Endothelial cell of umbilical vein (primary cell): ENCODE results near the gene TMEM94. TPM values are rescaled to one million over a fixed set of nuclear protein-coding genes. Genes with fewer than 3 reads are reported as not detected.

ENCODE experiments used
- BruUV-seq: library from RNA; stranded (reverse); fragments of 400-500 nt; replicated peaks from 2 replicates; lab custom pipeline; 2021; lab: Mats Ljungman, UMichigan
- CTCF ChIA-PET: fragments of 300-600, 350-600 bp; sonication (Branson Sonifier 250); formaldehyde crosslinking; loops from one replicate; lab custom pipeline; 2021; ENCODE audit warnings: antibody characterized with exemption, inconsistent platforms; lab: Charles Lee
- POLR2A ChIA-PET: fragments of 300-600, 350-600 bp; sonication (Branson Sonifier 250); formaldehyde crosslinking; loops from one replicate; lab custom pipeline; 2021; ENCODE audit warnings: antibody characterized with exemption, inconsistent platforms; lab: Charles Lee
- DNase-seq: peaks from one replicate; pipeline ENCODE4 v3.0.0-alpha.2; 2011; ENCODE audit warnings: low read depth, low spot score
- FAIRE-seq: peaks from 2 replicates; lab custom pipeline; 2011; peaks lifted over from hg19 to GRCh38; lab: Jason Lieb, UNC
- H2AFZ ChIP-seq: 2 replicates; pipeline ENCODE4 v1.6.0; 2012; ENCODE audit warnings: low read depth, low read length, control low read depth, inconsistent platforms
- H3K27ac ChIP-seq: 2 replicates; pipeline ENCODE4 v1.5.1; 2011; ENCODE audit warnings: low read depth, mild to moderate bottlenecking, control low read depth, low read length, moderate library complexity; ENCODE audit not compliant: insufficient read depth
- H3K27me3 ChIP-seq, 2 experiments: 2 replicates each; pipeline versions ENCODE4 v1.6.0 to v1.6.1; 2011; ENCODE audit warnings: low read length in 2 of 2, mixed read lengths in 1 of 2; ENCODE audit not compliant: control insufficient read depth in 2 of 2, insufficient read depth in 2 of 2
- H3K36me3 ChIP-seq, 2 experiments: 2 replicates in 1 of 2; 3 replicates in 1 of 2; pipeline ENCODE4 v1.5.1; 2011; ENCODE audit warnings: low read length in 2 of 2, mild to moderate bottlenecking in 1 of 2, moderate library complexity in 1 of 2; ENCODE audit not compliant: control insufficient read depth in 2 of 2, insufficient read depth in 2 of 2; ENCODE audit errors: extremely low read depth in 1 of 2
- H3K4me1 ChIP-seq: 3 replicates; pipeline ENCODE4 v1.5.1; 2011; ENCODE audit warnings: mild to moderate bottlenecking, low read length; ENCODE audit not compliant: control insufficient read depth, insufficient read depth; ENCODE audit errors: extremely low read depth
- H3K4me2 ChIP-seq: 2 replicates; pipeline ENCODE4 v1.6.1; 2011; ENCODE audit warnings: low read length, control low read depth, mixed read lengths; ENCODE audit not compliant: insufficient read depth
- H3K4me3 ChIP-seq, 3 experiments: fragments of 200-600 bp in 1 of 3; sonication (generic), shearing (Covaris generic) in 1 of 3; replicated peaks in 1 of 3; 2 replicates each; pipeline ENCODE4 v1.5.1; 2011 to 2016; ENCODE audit warnings: control low read depth in 3 of 3, low read length in 3 of 3, mild to moderate bottlenecking in 2 of 3, inconsistent platforms in 1 of 3, low read depth in 1 of 3, moderate library complexity in 1 of 3; ENCODE audit not compliant: insufficient read depth in 1 of 3
- H3K79me2 ChIP-seq: 2 replicates; pipeline ENCODE4 v1.6.0; 2012; ENCODE audit warnings: low read length, inconsistent platforms; ENCODE audit not compliant: control insufficient read depth, insufficient read depth
- H3K9ac ChIP-seq: replicated peaks from 2 replicates; pipeline ENCODE3; 2011; ENCODE audit warnings: low read length, control low read depth; ENCODE audit not compliant: insufficient read depth; ENCODE audit errors: extremely low read depth
- H3K9me1 ChIP-seq: replicated peaks from 3 replicates; pipeline ENCODE4 v1.6.0; 2011; ENCODE audit warnings: mild to moderate bottlenecking, low read length; ENCODE audit not compliant: control insufficient read depth, insufficient read depth; ENCODE audit errors: extremely low read depth
- H3K9me3 ChIP-seq: replicated peaks from 2 replicates; pipeline ENCODE4 v1.5.1; 2012; ENCODE audit warnings: low read length, inconsistent platforms; ENCODE audit not compliant: control insufficient read depth, insufficient read depth
- H4K20me1 ChIP-seq: replicated peaks from 2 replicates; pipeline ENCODE3; 2011; ENCODE audit warnings: mild to moderate bottlenecking, low read length; ENCODE audit not compliant: control insufficient read depth, insufficient read depth; ENCODE audit errors: extremely low read depth
- EZH2 ChIP-seq: IDR thresholded peaks from 2 replicates; pipeline ENCODE4 v1.6.1; 2012; ENCODE audit warnings: borderline replicate concordance, low read depth, mild to moderate bottlenecking, moderate library complexity, low read length, inconsistent platforms; ENCODE audit not compliant: severe bottlenecking
- FOS ChIP-seq: IDR thresholded peaks from 2 replicates; pipeline ENCODE4 v1.6.1; 2011; ENCODE audit warnings: mild to moderate bottlenecking, low read length, moderate library complexity, borderline replicate concordance; ENCODE audit not compliant: insufficient read depth
- GATA2 ChIP-seq: IDR thresholded peaks from 2 replicates; pipeline ENCODE4 v1.7.0; 2011; ENCODE audit warnings: low read depth, mild to moderate bottlenecking, moderate library complexity, mixed read lengths, low read length; ENCODE audit not compliant: insufficient read length, insufficient read depth
- JUN ChIP-seq: IDR thresholded peaks from 2 replicates; pipeline ENCODE4 v1.6.1; 2011; ENCODE audit warnings: borderline replicate concordance, low read depth; ENCODE audit not compliant: insufficient read length, insufficient read depth
- MYC ChIP-seq: IDR thresholded peaks from one replicate; pipeline ENCODE4 v1.6.1; 2011; ENCODE audit warnings: mild to moderate bottlenecking, low read depth, low read length
- POLR2A ChIP-seq: IDR thresholded peaks from 2 replicates; pipeline ENCODE4 v1.6.1; 2012; ENCODE audit warnings: low read depth, mild to moderate bottlenecking, control low read depth, low read length
- POLR2AphosphoS5 ChIP-seq: IDR thresholded peaks from 2 replicates; pipeline ENCODE4 v1.6.1; 2012; ENCODE audit warnings: low read depth, mild to moderate bottlenecking, control low read depth, low read length, moderate library complexity; ENCODE audit not compliant: insufficient read depth
- dilution Hi-C: fragments of 300-500 bp; cut with MboI; formaldehyde crosslinking; loops from one replicate; pipeline ENCODE4 v1.15.0; 2019; ENCODE audit warnings: low sequenced_read_pairs; ENCODE audit not compliant: extremely low pct_ligation_motif_present
- intact Hi-C: fragments of 100-400 bp; cut with micrococcal nuclease; formaldehyde crosslinking; loops from one replicate; pipeline ENCODE4 v1.10.0; 2022
- polyA plus RNA-seq, 4 experiments: library from polyadenylated mRNA; depleted of rRNA in 3 of 4; stranded (reverse) in 3 of 4; unstranded in 1 of 4; fragments of >200 nt; gene quantifications; 2 replicates each; pipeline versions ENCODE4 v1.2.1 to v1.2.3, GENCODE V29; 2011 to 2012; ENCODE audit warnings: missing spikeins in 1 of 4
- total RNA-seq: library from RNA; stranded (reverse); gene quantifications from 2 replicates; pipeline ENCODE4 v1.2.3, GENCODE V29; 2021
- TF ChIP-seq, protein P1 (sequence below), 2 donors: IDR thresholded peaks; 1 replicate in 1 of 2; 2 replicates in 1 of 2; pipeline ENCODE4 v1.5.1; 2011; ENCODE audit warnings: low read length in 2 of 2, mild to moderate bottlenecking in 2 of 2, moderate library complexity in 2 of 2, control low read depth in 1 of 2, inconsistent platforms in 1 of 2, low read depth in 1 of 2; ENCODE audit not compliant: insufficient read depth in 1 of 2; ENCODE audit errors: extremely low read depth in 1 of 2
- TF ChIP-seq, protein P2 (sequence below): IDR thresholded peaks from 2 replicates; pipeline ENCODE4 v1.6.1; 2011; ENCODE audit not compliant: insufficient read depth, insufficient read length

Gene TMEM94
- total and polyA plus RNA-seq, 2 donors (not counting 3 experiments of a cell fraction or from before 2014, with no cell fraction given): 69.2 to 75.9 TPM

DNA sequence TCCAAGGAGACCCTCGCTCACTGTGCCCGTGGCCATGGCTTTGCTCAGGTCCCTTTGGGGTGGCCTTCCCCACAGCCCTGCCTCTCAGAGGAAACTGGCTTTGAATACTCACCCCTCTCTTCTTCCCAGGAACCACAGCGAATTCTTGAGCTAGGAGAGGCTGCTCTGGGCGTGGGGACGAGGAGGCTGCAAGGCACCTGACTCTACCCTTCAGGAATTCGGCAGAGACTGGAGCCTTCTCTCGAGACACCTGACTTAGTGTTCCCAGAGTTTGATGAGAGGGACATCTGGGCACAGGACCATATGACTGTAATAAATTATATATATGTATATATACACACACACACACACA lies 75.3 kb downstream of the TMEM94 start:
- Histone ChIP-seq H3K9me1 (no peaks in the 10 kb centered on the region), H3K4me2 (no peak overlapping the region), H3K79me2 (no peaks in the 10 kb centered on the region), H3K9ac (no peak overlapping the region), H2AFZ (no peak overlapping the region), H4K20me1 (no peaks in the 10 kb centered on the region), H3K27ac (no peak overlapping the region), H3K4me1 (no peaks in the 10 kb centered on the region), H3K27me3 (no peaks in the 10 kb centered on the region), H3K9me3 (no peaks in the 10 kb centered on the region), H3K36me3 (no peaks in the 10 kb centered on the region), H3K4me3 (no peak overlapping the region)
- FAIRE-seq (no peak), DNase-seq (no peak)
- ChIA-PET CTCF (no interaction called here), POLR2A (no interaction called here)
- TF ChIP-seq, protein P1, sequence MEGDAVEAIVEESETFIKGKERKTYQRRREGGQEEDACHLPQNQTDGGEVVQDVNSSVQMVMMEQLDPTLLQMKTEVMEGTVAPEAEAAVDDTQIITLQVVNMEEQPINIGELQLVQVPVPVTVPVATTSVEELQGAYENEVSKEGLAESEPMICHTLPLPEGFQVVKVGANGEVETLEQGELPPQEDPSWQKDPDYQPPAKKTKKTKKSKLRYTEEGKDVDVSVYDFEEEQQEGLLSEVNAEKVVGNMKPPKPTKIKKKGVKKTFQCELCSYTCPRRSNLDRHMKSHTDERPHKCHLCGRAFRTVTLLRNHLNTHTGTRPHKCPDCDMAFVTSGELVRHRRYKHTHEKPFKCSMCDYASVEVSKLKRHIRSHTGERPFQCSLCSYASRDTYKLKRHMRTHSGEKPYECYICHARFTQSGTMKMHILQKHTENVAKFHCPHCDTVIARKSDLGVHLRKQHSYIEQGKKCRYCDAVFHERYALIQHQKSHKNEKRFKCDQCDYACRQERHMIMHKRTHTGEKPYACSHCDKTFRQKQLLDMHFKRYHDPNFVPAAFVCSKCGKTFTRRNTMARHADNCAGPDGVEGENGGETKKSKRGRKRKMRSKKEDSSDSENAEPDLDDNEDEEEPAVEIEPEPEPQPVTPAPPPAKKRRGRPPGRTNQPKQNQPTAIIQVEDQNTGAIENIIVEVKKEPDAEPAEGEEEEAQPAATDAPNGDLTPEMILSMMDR (IDR thresholded peaks at IDR 0.05; ENCODE audit: extremely low read depth in 1 of 2, insufficient read depth in 1 of 2, low read depth in 1 of 2, low read length in 2 of 2): no peak
- no peak for TF ChIP-seq GATA2
- no peak for TF ChIP-seq POLR2AphosphoS5
- TF ChIP-seq EZH2: no peak
- TF ChIP-seq, protein P2, sequence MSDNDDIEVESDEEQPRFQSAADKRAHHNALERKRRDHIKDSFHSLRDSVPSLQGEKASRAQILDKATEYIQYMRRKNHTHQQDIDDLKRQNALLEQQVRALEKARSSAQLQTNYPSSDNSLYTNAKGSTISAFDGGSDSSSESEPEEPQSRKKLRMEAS: no peak
- no peak for TF ChIP-seq POLR2A
- no peak for TF ChIP-seq FOS
- no peak for TF ChIP-seq MYC
- TF ChIP-seq JUN: no peak
- dilution Hi-C loops: no loop called here
- no TSS peak for BruUV-seq
- intact Hi-C loops: no loop called here
